Osteoblast (primary cell): ENCODE measurements around the gene TTC28. TPM values are rescaled to one million over a fixed set of nuclear protein-coding genes. Genes with fewer than 3 reads are reported as not detected.

Experiments used
- DNase-seq: peaks from one replicate; pipeline ENCODE4 v3.0.0; 2011; ENCODE audit warnings: low spot score, mixed read lengths; ENCODE audit not compliant: insufficient read length; ENCODE audit errors: missing footprints
- H2AFZ ChIP-seq: 2 replicates; pipeline ENCODE4 v1.6.0; 2011; ENCODE audit warnings: mild to moderate bottlenecking, low read length
- H3K27ac ChIP-seq: 2 replicates; pipeline ENCODE4 v1.5.1; 2011; ENCODE audit warnings: mild to moderate bottlenecking, low read depth, low read length, moderate library complexity
- H3K27me3 ChIP-seq: 2 replicates; pipeline ENCODE4 v1.6.0; 2012; ENCODE audit warnings: mild to moderate bottlenecking, control low read depth, inconsistent platforms, low read length, moderate library complexity; ENCODE audit not compliant: insufficient read depth
- H3K36me3 ChIP-seq: 2 replicates; pipeline ENCODE4 v1.5.1; 2011; ENCODE audit warnings: mild to moderate bottlenecking, low read length, control low read depth, moderate library complexity; ENCODE audit not compliant: insufficient read depth
- H3K4me1 ChIP-seq: 2 replicates; pipeline ENCODE4 v1.5.1; 2011; ENCODE audit warnings: mild to moderate bottlenecking, low read length, control low read depth, moderate library complexity; ENCODE audit not compliant: insufficient read depth
- H3K4me2 ChIP-seq: 2 replicates; pipeline ENCODE4 v1.6.0; 2011; ENCODE audit warnings: mild to moderate bottlenecking, low read length; ENCODE audit not compliant: insufficient read depth
- H3K4me3 ChIP-seq: fragments of 200-600 bp; sonication (generic); 3 replicates; pipeline ENCODE4 v1.5.1; 2012; ENCODE audit warnings: mild to moderate bottlenecking, low read length, inconsistent platforms; ENCODE audit not compliant: insufficient read depth
- H3K79me2 ChIP-seq: 2 replicates; pipeline ENCODE4 v1.6.0; 2012; ENCODE audit warnings: mild to moderate bottlenecking, low read length, control low read depth, inconsistent platforms; ENCODE audit not compliant: insufficient read depth
- H3K9me3 ChIP-seq: 2 replicates; pipeline ENCODE4 v1.5.1; 2011; ENCODE audit warnings: low read depth, low read length, control low read depth
- H4K20me1 ChIP-seq: 2 replicates; pipeline ENCODE4 v1.6.0; 2012; ENCODE audit warnings: mild to moderate bottlenecking, low read length, control low read depth; ENCODE audit not compliant: insufficient read depth
- CTCF ChIP-seq: IDR thresholded peaks from 2 replicates; pipeline ENCODE4 v1.5.1; 2011; ENCODE audit warnings: mild to moderate bottlenecking, low read depth, low read length, moderate library complexity; ENCODE audit errors: extremely low read depth
- total RNA-seq: library from RNA; depleted of rRNA; stranded (reverse); fragments of >200 nt; gene quantifications from 2 replicates; pipeline ENCODE4 v1.2.3, GENCODE V29; 2012

TTC28 gene
- total RNA-seq, 1 donor = 48.1 TPM

GRCh38 chr22:27978802-27979201 is 700.8 kb downstream of the TTC28 start:
- no peaks in the 10 kb centered on the region for H4K20me1 ChIP-seq
- peaks cover 7% of the 10 kb centered on the region for H3K4me1 ChIP-seq
- no peaks in the 10 kb centered on the region for H3K27me3 ChIP-seq
- no peaks in the 10 kb centered on the region for H3K9me3 ChIP-seq
- no peak overlapping the region for H3K4me2 ChIP-seq
- DNase-seq = no peak
- peaks cover 9% of the 10 kb centered on the region for H3K36me3 ChIP-seq
- no peak overlapping the region for H3K4me3 ChIP-seq
- TF ChIP-seq CTCF = no peak
- no peak overlapping the region for H3K27ac ChIP-seq
- no peaks in the 10 kb centered on the region for H3K79me2 ChIP-seq
- H2AFZ ChIP-seq = no peak overlapping the region

GRCh38 chr22:27978317-27978716 is 701.3 kb downstream of the TTC28 start:
- H3K79me2 ChIP-seq = no peaks in the 10 kb centered on the region
- H3K4me2 ChIP-seq = no peak overlapping the region
- H3K4me1 ChIP-seq = peaks cover 7% of the 10 kb centered on the region
- H3K4me3 ChIP-seq = no peak overlapping the region
- H4K20me1 ChIP-seq = no peaks in the 10 kb centered on the region
- no peak overlapping the region for H2AFZ ChIP-seq
- no peak for TF ChIP-seq CTCF
- no peak for DNase-seq
- H3K27me3 ChIP-seq = no peaks in the 10 kb centered on the region
- H3K27ac ChIP-seq = no peak overlapping the region
- peaks cover 9% of the 10 kb centered on the region for H3K36me3 ChIP-seq
- no peaks in the 10 kb centered on the region for H3K9me3 ChIP-seq

GRCh38 chr22:27976586-27976985 is 703.1 kb downstream of the TTC28 start:
- Histone ChIP-seq H3K9me3 (no peaks in the 10 kb centered on the region), H4K20me1 (no peaks in the 10 kb centered on the region)
- no peak for DNase-seq

GRCh38 chr22:27975381-27976013 is 704.1 kb downstream of the TTC28 start:
- no peaks in the 10 kb centered on the region for H3K36me3 ChIP-seq
- peaks cover 7% of the 10 kb centered on the region for H3K4me1 ChIP-seq
- no peaks in the 10 kb centered on the region for H3K27me3 ChIP-seq
- DNase-seq = no peak
- H2AFZ ChIP-seq = no peak overlapping the region
- no peak overlapping the region for H3K4me3 ChIP-seq
- H3K79me2 ChIP-seq = no peaks in the 10 kb centered on the region
- H3K4me2 ChIP-seq = peak overlapping the region; percentile 66
- no peaks in the 10 kb centered on the region for H3K9me3 ChIP-seq
- no peaks in the 10 kb centered on the region for H4K20me1 ChIP-seq
- TF ChIP-seq CTCF = no peak
- H3K27ac ChIP-seq = no peak overlapping the region

More at GRCh38 chr22:27976586-27976985, 703.1 kb downstream of the TTC28 start:
- no peaks in the 10 kb centered on the region for H3K79me2 ChIP-seq
- no peak for TF ChIP-seq CTCF
- no peaks in the 10 kb centered on the region for H3K36me3 ChIP-seq
- peaks cover 7% of the 10 kb centered on the region for H3K4me1 ChIP-seq
- no peak overlapping the region for H3K4me2 ChIP-seq
- no peaks in the 10 kb centered on the region for H3K27me3 ChIP-seq
- H3K27ac ChIP-seq = no peak overlapping the region
- H3K4me3 ChIP-seq = no peak overlapping the region
- no peak overlapping the region for H2AFZ ChIP-seq
